Upper lobe of right lung (tissue), 1 donor: ENCODE results near the gene SNAPC2. TPM values are rescaled to one million over a fixed set of nuclear protein-coding genes. Genes with fewer than 3 reads are reported as not detected.

Source experiments
- ATAC-seq: fragments of 200-7000 bp; cut with Tn5 transposase; one replicate; pipeline ENCODE4 v1.9.1; 2020; ENCODE audit warnings: mild to moderate bottlenecking, moderate library complexity
- DNase-seq: peaks from one replicate; pipeline ENCODE4 v3.0.0-alpha.2; 2020
- H3K27ac ChIP-seq: fragments of 200-600 bp; one replicate; pipeline ENCODE4 v1.8.0; 2022
- H3K27me3 ChIP-seq: fragments of 200-600 bp; one replicate; pipeline ENCODE4 v1.8.0; 2022; ENCODE audit warnings: mild to moderate bottlenecking
- H3K36me3 ChIP-seq: fragments of 200-600 bp; one replicate; pipeline ENCODE4 v1.8.0; 2022
- H3K4me1 ChIP-seq: fragments of 200-600 bp; one replicate; pipeline ENCODE4 v1.8.0; 2022
- H3K4me3 ChIP-seq: fragments of 200-600 bp; one replicate; pipeline ENCODE4 v1.8.0; 2022; ENCODE audit warnings: mild to moderate bottlenecking
- H3K9me3 ChIP-seq: fragments of 200-600 bp; one replicate; pipeline ENCODE4 v1.8.0; 2022
- intact Hi-C: fragments of 100-400 bp; cut with DNase I; formaldehyde crosslinking; loops from one replicate; pipeline ENCODE4 v1.11.0; 2022
- total RNA-seq: library from RNA; stranded (reverse); fragmentation: NEBNext Ultra II Directional; extraction: Animal tissue kit (Norgen Biotek cat#: 25700); gene quantifications from one replicate; pipeline ENCODE4 v1.2.1, GENCODE V29; 2021
- TF ChIP-seq, protein P1 (sequence below): fragments of 200-600 bp; IDR thresholded peaks from one replicate; pipeline ENCODE4 v1.8.0; 2022; ENCODE audit warnings: antibody characterized with exemption
- donor health status: DM: no; HTN: yes; CAD: no; lungs with severe emphysema.

Gene SNAPC2
- total RNA-seq, 1 donor from 2014 or later: 28.9 TPM

DNA sequence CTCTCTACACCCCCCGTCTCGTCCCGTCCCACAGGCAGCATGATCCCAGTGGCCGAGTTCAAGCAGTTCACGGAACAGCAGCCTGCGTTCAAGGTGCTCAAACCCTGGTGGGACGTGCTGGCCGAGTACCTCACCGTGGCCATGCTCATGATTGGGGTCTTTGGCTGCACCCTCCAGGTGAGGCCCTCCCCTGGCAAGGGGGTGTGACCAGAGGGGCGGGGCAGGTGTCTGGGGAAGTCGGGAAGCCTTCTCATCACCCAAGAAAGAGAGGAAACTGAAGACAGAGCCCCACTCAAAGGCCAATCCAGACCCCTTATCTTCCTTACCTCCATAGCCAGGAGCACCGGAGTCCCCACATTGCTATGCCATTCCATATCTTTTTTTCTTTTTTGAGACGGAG, 24.6 kb upstream of the SNAPC2 start:
- Histone ChIP-seq H3K27me3 (no peaks in the 10 kb centered on the region), H3K4me3 (no peak overlapping the region), H3K27ac (no peak overlapping the region), H3K4me1 (no peaks in the 10 kb centered on the region), H3K36me3 (no peaks in the 10 kb centered on the region), H3K9me3 (no peaks in the 10 kb centered on the region)
- no peak for DNase-seq
- intact Hi-C loops: no loop called here
- no peak for ATAC-seq
- TF ChIP-seq, protein P1, sequence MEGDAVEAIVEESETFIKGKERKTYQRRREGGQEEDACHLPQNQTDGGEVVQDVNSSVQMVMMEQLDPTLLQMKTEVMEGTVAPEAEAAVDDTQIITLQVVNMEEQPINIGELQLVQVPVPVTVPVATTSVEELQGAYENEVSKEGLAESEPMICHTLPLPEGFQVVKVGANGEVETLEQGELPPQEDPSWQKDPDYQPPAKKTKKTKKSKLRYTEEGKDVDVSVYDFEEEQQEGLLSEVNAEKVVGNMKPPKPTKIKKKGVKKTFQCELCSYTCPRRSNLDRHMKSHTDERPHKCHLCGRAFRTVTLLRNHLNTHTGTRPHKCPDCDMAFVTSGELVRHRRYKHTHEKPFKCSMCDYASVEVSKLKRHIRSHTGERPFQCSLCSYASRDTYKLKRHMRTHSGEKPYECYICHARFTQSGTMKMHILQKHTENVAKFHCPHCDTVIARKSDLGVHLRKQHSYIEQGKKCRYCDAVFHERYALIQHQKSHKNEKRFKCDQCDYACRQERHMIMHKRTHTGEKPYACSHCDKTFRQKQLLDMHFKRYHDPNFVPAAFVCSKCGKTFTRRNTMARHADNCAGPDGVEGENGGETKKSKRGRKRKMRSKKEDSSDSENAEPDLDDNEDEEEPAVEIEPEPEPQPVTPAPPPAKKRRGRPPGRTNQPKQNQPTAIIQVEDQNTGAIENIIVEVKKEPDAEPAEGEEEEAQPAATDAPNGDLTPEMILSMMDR: no peak

DNA sequence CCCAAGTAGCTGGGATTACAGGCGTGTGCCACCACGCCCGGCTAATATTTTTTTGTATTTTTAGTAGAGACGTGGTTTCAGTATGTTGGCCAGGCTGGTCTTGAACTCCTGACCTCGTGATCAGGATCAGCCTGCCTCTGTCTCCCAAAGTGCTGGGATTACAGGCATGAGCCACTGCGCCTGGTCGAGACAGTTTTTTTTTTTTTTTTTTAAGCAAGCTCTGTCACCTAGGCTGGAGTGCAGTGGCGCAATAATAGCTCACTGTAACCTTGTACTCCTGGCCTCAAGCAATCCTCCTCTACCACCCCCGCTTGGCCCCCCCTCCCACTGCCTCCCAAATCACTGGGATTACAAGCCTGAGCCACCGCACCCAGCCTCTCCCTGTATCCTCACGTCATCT, 22.8 kb upstream of the SNAPC2 start:
- intact Hi-C loops: no loop called here

DNA sequence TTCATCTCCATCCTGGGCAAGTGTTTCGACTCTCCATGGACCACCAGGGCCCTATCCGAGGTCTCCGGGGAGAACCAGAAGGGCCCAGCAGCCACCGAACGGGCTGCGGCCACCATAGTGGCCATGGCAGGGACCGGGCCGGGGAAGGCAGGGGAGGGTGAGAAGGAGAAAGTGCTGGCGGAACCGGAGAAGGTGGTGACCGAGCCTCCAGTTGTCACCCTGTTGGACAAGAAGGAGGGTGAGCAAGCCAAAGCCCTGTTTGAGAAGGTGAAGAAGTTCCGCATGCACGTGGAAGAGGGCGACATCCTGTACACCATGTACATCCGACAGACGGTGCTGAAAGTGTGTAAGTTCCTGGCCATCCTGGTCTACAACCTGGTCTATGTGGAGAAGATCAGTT, 21.2 kb upstream of the SNAPC2 start:
- no peaks in the 10 kb centered on the region for H3K9me3 ChIP-seq
- DNase-seq (no peak), ATAC-seq (no peak)
- no peaks in the 10 kb centered on the region for H3K36me3 ChIP-seq
- TF ChIP-seq, protein P1: no peak
- no peak overlapping the region for H3K4me3 ChIP-seq
- H3K4me1 ChIP-seq: peaks cover 8% of the 10 kb centered on the region
- H3K27me3 ChIP-seq: no peaks in the 10 kb centered on the region
- H3K27ac ChIP-seq: no peak overlapping the region
- intact Hi-C loops: no loop called here

More for the DNA sequence above, 22.8 kb upstream of the SNAPC2 start:
- peaks cover under 1% of the 10 kb centered on the region for H3K4me1 ChIP-seq
- DNase-seq: no peak
- no peak overlapping the region for H3K27ac ChIP-seq
- ATAC-seq: peak; percentile 51
- H3K36me3 ChIP-seq: no peaks in the 10 kb centered on the region
- H3K4me3 ChIP-seq: no peak overlapping the region
- H3K9me3 ChIP-seq: no peaks in the 10 kb centered on the region
- no peaks in the 10 kb centered on the region for H3K27me3 ChIP-seq
- TF ChIP-seq, protein P1: no peak

- intact Hi-C loops: no loop called here
- no peak for DNase-seq
These were observed 20.3 kb upstream of the SNAPC2 start for GRCh38 chr19:7899751-7900378.

GRCh38 chr19:7900401-7900870, 19.7 kb upstream of the SNAPC2 start:
- no peak for DNase-seq
- H3K36me3 ChIP-seq: no peaks in the 10 kb centered on the region
- H3K27ac ChIP-seq: no peak overlapping the region
- peaks cover 18% of the 10 kb centered on the region for H3K4me1 ChIP-seq
- TF ChIP-seq, protein P1: no peak
- intact Hi-C loops: no loop called here
- H3K9me3 ChIP-seq: no peaks in the 10 kb centered on the region
- no peak for ATAC-seq
- no peak overlapping the region for H3K4me3 ChIP-seq
- H3K27me3 ChIP-seq: no peaks in the 10 kb centered on the region

More at GRCh38 chr19:7899751-7900378, 20.3 kb upstream of the SNAPC2 start:
- ATAC-seq: no peak
- no peaks in the 10 kb centered on the region for H3K9me3 ChIP-seq
- H3K4me1 ChIP-seq: peaks cover 13% of the 10 kb centered on the region
- H3K4me3 ChIP-seq: no peak overlapping the region
- H3K36me3 ChIP-seq: no peaks in the 10 kb centered on the region
- H3K27me3 ChIP-seq: no peaks in the 10 kb centered on the region
- no peak overlapping the region for H3K27ac ChIP-seq
- TF ChIP-seq, protein P1: no peak
